HG03460 (cell line): ENCODE measurements around the gene TANK.
"Not testable (repeated sequence)": the region's sequence is repeated elsewhere in the genome, so short reads cannot be mapped to it uniquely, and the experiment has no call there.

Source experiments
- ATAC-seq: cut with Tn5 transposase; IDR thresholded peaks from one replicate; pipeline ENCODE4 v1.9.1; 2021; ENCODE audit not compliant: unreplicated experiment

Gene TANK

GRCh38 chr2:161166538-161167409 lies 6.5 kb downstream of the TANK start:
- ATAC-seq: peak; percentile 83

- no peak for ATAC-seq
Measured at GRCh38 chr2:161169335-161169734, 9.1 kb downstream of the TANK start.

- ATAC-seq: no peak
Measured at GRCh38 chr2:161170377-161170776, 10.1 kb downstream of the TANK start.

GRCh38 chr2:161170958-161171932 lies 11.0 kb downstream of the TANK start:
- no peak for ATAC-seq

GRCh38 chr2:161172901-161173540 lies 12.8 kb downstream of the TANK start:
- peak; percentile 50 for ATAC-seq

- ATAC-seq: no peak
Measured at GRCh38 chr2:161173541-161174194, 13.4 kb downstream of the TANK start.

- no peak for ATAC-seq
Measured at GRCh38 chr2:161177969-161178368, 17.7 kb downstream of the TANK start.

- ATAC-seq: no peak
Measured at GRCh38 chr2:161178756-161179155, 18.5 kb downstream of the TANK start.

GRCh38 chr2:161190050-161190449 lies 29.8 kb downstream of the TANK start:
- no peak for ATAC-seq

GRCh38 chr2:161195602-161196001 lies 35.4 kb downstream of the TANK start:
- not testable (repeated sequence) for ATAC-seq

GRCh38 chr2:161199912-161200701 lies 39.9 kb downstream of the TANK start:
- ATAC-seq: peak; percentile 76

GRCh38 chr2:161204846-161205245 lies 44.6 kb downstream of the TANK start:
- no peak for ATAC-seq

GRCh38 chr2:161206471-161207032 lies 46.3 kb downstream of the TANK start:
- ATAC-seq: no peak

GRCh38 chr2:161207941-161208340 lies 47.7 kb downstream of the TANK start:
- no peak for ATAC-seq

- peak; percentile 43 for ATAC-seq
Measured at GRCh38 chr2:161208527-161209139, 48.4 kb downstream of the TANK start.

- no peak for ATAC-seq
Measured at GRCh38 chr2:161209902-161210301, 49.7 kb downstream of the TANK start.

GRCh38 chr2:161217597-161218185 lies 57.5 kb downstream of the TANK start:
- no peak for ATAC-seq

GRCh38 chr2:161219211-161219610 lies 59.0 kb downstream of the TANK start:
- ATAC-seq: no peak
